Stimulated activated CD8-positive, alpha-beta memory T cell treated with anti-CD3 and anti-CD28 coated beads, Interleukin-7, amount 100 ng/mL, for 48 hours (primary cell): ENCODE data around the gene TUBA4B.
A peak's percentile ranks its signal among the peaks of the same experiment; 100 is the strongest.

Experiments used
- DNase-seq, 2 donors: peaks; one replicate each; pipeline ENCODE4 v3.0.0-alpha.2; 2020; ENCODE audit warnings: low read depth in 1 of 2; ENCODE audit errors: extremely low read depth in 1 of 2

The TUBA4B gene

GRCh38 chr2:219252900-219253752 lies at the start of gene TUBA4B:
Gene TUBA4B, plus strand, starts transcription at chr2:219253243. Its CDS starts 165 bp downstream, at chr2:219253408.
- peak in 1 of 2 donors; percentile 20 for DNase-seq

- no peak for DNase-seq
Observed at GRCh38 chr2:219204425-219205164, 48.4 kb upstream of the TUBA4B start.

- DNase-seq = no peak
Observed at GRCh38 chr2:219205165-219205538, 47.9 kb upstream of the TUBA4B start.

- no peak for DNase-seq
Observed at GRCh38 chr2:219205981-219206327, 47.1 kb upstream of the TUBA4B start.

GRCh38 chr2:219206328-219207133 lies 46.5 kb upstream of the TUBA4B start, which contains the start of gene ZFAND2B:
Gene ZFAND2B, plus strand, starts transcription at chr2:219206782. Its CDS starts 206 bp downstream, at chr2:219206988.
- peak; percentile 88 to 93 for DNase-seq

- DNase-seq = no peak
Observed at GRCh38 chr2:219207134-219207883, 45.7 kb upstream of the TUBA4B start.

GRCh38 chr2:219207884-219208740 lies 44.9 kb upstream of the TUBA4B start:
- DNase-seq = no peak

GRCh38 chr2:219209236-219210195 lies 43.5 kb upstream of the TUBA4B start:
- no peak for DNase-seq

GRCh38 chr2:219210196-219210885 lies 42.7 kb upstream of the TUBA4B start:
- no peak for DNase-seq

- no peak for DNase-seq
Observed at GRCh38 chr2:219210886-219211362, 42.1 kb upstream of the TUBA4B start.

- no peak for DNase-seq
Observed at GRCh38 chr2:219213026-219213415, 40.0 kb upstream of the TUBA4B start.

GRCh38 chr2:219213486-219214071 lies 39.5 kb upstream of the TUBA4B start:
- no peak for DNase-seq

GRCh38 chr2:219214141-219214540 lies 38.9 kb upstream of the TUBA4B start:
- DNase-seq = no peak

GRCh38 chr2:219214786-219215185 lies 38.3 kb upstream of the TUBA4B start:
- no peak for DNase-seq

GRCh38 chr2:219215871-219216534 lies 37.0 kb upstream of the TUBA4B start:
- no peak for DNase-seq

GRCh38 chr2:219216535-219216915 lies 36.5 kb upstream of the TUBA4B start:
- no peak for DNase-seq

- no peak for DNase-seq
Observed at GRCh38 chr2:219218217-219218731, 34.8 kb upstream of the TUBA4B start.
